Thoracic aorta (tissue), 2 donors: Measurements from ENCODE around the gene MYMX. TPM values are rescaled to one million over a fixed set of nuclear protein-coding genes. Genes with fewer than 3 reads are reported as not detected.

ENCODE experiments used
- ATAC-seq: fragments of 150-250 bp; one replicate; pipeline ENCODE4 v1.8.0; 2017; ENCODE audit warnings: low read depth; ENCODE audit not compliant: insufficient number of reproducible peaks, low FRiP score
- DNase-seq: peaks from one replicate; pipeline ENCODE4 v3.0.0-alpha.2; 2020; ENCODE audit warnings: low spot score
- H3K27ac ChIP-seq, 2 donors: fragments of 200-600 bp; sonication (generic); 1 replicate in 1 of 2; 2 replicates in 1 of 2; pipeline ENCODE4 v1.5.1; 2016; ENCODE audit warnings: mild to moderate bottlenecking in 2 of 2, moderate library complexity in 2 of 2
- H3K27me3 ChIP-seq: fragments of 200-600 bp; sonication (generic); replicated peaks from 2 replicates; pipeline ENCODE4 v1.6.0; 2016; ENCODE audit warnings: mild to moderate bottlenecking; ENCODE audit not compliant: insufficient read depth
- H3K36me3 ChIP-seq: fragments of 200-600 bp; sonication (generic); one replicate; pipeline ENCODE4 v1.5.1; 2016
- H3K4me1 ChIP-seq, 2 donors: fragments of 200-600 bp; sonication (generic); 1 replicate in 1 of 2; 2 replicates in 1 of 2; pipeline versions ENCODE4 v1.5.1 to v1.6.0; 2016; ENCODE audit warnings: low read depth in 2 of 2, mild to moderate bottlenecking in 1 of 2; ENCODE audit not compliant: control insufficient read depth in 1 of 2
- H3K4me3 ChIP-seq: fragments of 200-600 bp; sonication (generic); 2 replicates; pipeline ENCODE4 v1.5.1; 2016; ENCODE audit warnings: mild to moderate bottlenecking
- H3K9me3 ChIP-seq: fragments of 200-600 bp; sonication (generic); 2 replicates; pipeline ENCODE4 v1.5.1; 2016
- total RNA-seq, 2 donors: library from RNA; depleted of rRNA; stranded (reverse); fragments of >200 nt; gene quantifications; one replicate each; pipeline versions ENCODE4 v1.1.0 to v1.2.3, GENCODE V29; 2016
- TF ChIP-seq, protein P1 (sequence below): fragments of 200-600 bp; sonication (generic); IDR thresholded peaks from one replicate; pipeline ENCODE4 v1.5.1; 2019; ENCODE audit warnings: antibody characterized with exemption

Gene MYMX
- not detected for total RNA-seq

DNA sequence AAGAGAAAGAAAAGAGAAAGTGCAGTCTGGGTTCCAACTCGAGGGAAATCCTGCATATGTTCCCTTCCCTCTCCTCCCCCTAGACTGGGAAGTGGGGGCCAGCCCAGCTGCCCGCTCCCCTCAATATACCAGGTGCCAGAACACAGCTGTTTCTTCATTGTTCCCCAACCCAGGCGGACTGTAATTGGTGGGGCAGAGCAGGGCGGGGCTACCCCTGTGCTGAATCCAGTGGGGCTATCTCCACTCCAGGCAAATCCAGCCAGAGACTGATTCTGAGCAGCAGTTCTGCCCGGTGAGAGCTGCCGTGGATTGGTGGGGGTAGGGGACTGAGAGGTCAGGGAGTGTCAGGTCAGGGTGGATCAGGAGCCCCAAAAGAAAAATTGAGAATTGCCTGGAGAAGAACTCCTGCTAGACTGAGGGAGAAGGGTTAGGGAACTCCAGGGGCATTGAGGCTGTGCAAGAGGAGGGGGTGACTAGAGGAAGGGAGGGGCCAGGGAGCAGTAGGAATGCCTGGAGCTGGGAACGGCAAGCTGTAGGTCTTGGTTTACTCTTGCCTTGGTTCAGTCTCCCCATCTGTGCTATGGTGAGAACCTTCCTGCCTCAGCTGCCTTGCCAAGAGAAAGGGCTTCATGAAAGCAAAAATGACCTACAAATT lies at the start of gene MYMX:
Gene MYMX (plus strand): TSS at position 250 of the 655 bp plus-strand sequence. CDS start 546 bp downstream, outside the sequence.
- TF ChIP-seq, protein P1, sequence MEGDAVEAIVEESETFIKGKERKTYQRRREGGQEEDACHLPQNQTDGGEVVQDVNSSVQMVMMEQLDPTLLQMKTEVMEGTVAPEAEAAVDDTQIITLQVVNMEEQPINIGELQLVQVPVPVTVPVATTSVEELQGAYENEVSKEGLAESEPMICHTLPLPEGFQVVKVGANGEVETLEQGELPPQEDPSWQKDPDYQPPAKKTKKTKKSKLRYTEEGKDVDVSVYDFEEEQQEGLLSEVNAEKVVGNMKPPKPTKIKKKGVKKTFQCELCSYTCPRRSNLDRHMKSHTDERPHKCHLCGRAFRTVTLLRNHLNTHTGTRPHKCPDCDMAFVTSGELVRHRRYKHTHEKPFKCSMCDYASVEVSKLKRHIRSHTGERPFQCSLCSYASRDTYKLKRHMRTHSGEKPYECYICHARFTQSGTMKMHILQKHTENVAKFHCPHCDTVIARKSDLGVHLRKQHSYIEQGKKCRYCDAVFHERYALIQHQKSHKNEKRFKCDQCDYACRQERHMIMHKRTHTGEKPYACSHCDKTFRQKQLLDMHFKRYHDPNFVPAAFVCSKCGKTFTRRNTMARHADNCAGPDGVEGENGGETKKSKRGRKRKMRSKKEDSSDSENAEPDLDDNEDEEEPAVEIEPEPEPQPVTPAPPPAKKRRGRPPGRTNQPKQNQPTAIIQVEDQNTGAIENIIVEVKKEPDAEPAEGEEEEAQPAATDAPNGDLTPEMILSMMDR: no peak
- Histone ChIP-seq H3K4me3 (peak within 1 kb of the TSS; percentile 18), H3K27me3 (no peaks in the 10 kb centered on the region), H3K9me3 (no peaks in the 10 kb centered on the region), H3K36me3 (no peaks in the 10 kb centered on the region), H3K27ac (peak within 1 kb of the TSS; percentile 97 to 98), H3K4me1 (peaks cover 27 to 49% of the 10 kb centered on the region in 2 donors)
- no peak for DNase-seq
- no peak for ATAC-seq

DNA sequence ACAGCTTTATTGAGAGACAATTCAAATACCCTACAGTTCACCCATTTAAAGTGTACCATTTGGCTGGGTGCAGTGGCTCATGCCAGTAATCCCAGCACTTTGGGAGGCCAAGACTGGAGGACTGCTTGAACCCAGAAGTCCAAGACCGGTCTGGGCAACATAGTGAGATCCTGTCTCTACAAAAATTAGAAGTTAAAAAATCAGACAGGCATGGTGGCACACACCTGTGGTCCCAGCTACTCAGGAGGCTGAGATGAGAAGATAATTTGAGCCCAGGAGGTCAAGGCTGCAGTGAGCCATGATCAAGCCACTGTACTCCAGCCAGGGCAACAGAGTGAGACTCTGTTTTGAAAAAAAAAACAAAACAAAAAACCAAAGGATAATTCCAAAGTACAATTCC lies 49.2 kb upstream of the MYMX start:
- H3K27me3 ChIP-seq: no peaks in the 10 kb centered on the region
- H3K4me3 ChIP-seq: no peak overlapping the region
- ATAC-seq (no peak), DNase-seq (no peak)
- peaks cover 0 to 2% of the 10 kb centered on the region in 2 donors for H3K4me1 ChIP-seq
- no peak overlapping the region for H3K27ac ChIP-seq
- TF ChIP-seq, protein P1: no peak
- no peaks in the 10 kb centered on the region for H3K36me3 ChIP-seq
- no peaks in the 10 kb centered on the region for H3K9me3 ChIP-seq

DNA sequence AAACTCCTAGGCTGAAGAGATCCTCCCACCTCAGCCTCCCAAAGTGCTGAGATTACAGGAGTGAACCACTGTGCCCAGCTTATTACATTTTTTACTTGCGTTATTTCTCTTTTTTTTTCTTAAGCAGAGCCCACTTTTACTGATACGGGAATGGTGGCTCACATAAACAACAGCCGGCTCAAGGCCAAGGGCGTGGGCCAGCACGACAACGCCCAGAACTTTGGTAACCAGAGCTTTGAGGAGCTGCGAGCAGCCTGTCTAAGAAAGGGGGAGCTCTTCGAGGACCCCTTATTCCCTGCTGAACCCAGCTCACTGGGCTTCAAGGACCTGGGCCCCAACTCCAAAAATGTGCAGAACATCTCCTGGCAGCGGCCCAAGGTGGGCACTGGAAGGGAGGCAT lies 47.6 kb upstream of the MYMX start:
- Histone ChIP-seq H3K9me3 (no peaks in the 10 kb centered on the region), H3K27ac (no peak overlapping the region), H3K27me3 (no peaks in the 10 kb centered on the region), H3K36me3 (no peaks in the 10 kb centered on the region), H3K4me1 (peaks cover 0 to 8% of the 10 kb centered on the region in 2 donors), H3K4me3 (no peak overlapping the region)
- TF ChIP-seq, protein P1: no peak
- ATAC-seq (no peak), DNase-seq (no peak)

DNA sequence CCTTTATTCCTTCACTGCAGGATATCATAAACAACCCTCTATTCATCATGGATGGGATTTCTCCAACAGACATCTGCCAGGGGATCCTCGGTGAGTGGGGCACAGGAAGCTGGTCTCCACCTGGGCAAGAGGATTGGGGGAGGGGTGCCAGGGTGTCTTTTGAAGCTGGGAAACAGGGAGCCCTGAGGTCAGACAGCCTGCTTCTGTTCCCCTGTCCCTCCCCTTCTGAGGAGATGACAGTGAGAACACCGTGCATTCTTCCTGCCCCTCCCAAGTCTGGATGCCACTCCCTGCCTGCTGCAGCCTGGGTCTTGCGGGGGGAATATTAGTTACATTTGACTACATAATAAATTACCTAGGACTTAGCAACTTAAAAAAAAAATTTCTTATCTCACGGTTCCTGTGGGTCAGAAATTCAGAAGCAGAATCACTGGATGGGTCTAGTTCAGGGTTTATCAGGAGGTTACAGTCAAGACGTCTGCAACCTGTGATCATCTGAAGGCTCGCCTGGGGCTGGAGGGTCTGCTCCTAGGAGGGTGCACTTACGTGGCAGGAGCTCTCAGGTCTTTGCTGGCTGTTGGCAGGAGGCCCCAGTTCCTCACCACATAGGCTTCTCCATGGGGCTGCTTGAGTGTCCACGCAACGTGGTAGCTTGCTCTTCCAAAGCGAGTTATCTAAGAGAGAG lies 46.7 kb upstream of the MYMX start:
- no peak for DNase-seq

DNA sequence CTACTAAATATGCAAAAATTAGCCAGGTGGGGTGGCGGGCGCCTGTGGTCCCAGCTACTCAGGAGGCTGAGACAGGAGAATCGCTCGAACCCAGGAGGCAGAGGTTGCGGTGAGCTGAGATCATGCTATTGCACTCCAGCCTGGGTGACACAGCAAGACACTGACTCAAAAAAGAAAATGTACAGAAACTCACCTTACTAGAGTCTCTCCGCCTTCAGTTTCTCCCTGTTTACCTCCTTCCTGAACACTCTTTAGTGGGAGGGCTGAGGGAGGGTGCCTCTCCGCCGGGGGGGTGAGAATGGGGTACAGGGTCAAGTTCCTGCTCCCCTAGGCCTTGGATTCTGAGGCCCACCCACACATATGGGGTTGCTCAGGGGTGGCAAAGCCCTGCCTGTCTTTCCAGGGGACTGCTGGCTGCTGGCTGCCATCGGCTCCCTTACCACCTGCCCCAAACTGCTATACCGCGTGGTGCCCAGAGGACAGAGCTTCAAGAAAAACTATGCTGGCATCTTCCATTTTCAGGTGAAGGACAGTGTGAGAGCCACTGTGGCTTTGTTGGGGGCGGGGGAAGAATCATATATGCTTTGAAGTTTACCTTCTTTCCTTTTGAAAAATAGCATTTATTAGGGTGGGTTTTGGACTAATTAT lies 44.7 kb upstream of the MYMX start:
- H3K36me3 ChIP-seq: no peaks in the 10 kb centered on the region
- H3K27ac ChIP-seq: no peak overlapping the region
- TF ChIP-seq, protein P1: no peak
- H3K4me1 ChIP-seq: peaks cover 0 to 12% of the 10 kb centered on the region in 2 donors
- no peak overlapping the region for H3K4me3 ChIP-seq
- no peaks in the 10 kb centered on the region for H3K27me3 ChIP-seq
- H3K9me3 ChIP-seq: no peaks in the 10 kb centered on the region
- DNase-seq (no peak), ATAC-seq (no peak)

More for the DNA sequence above, 46.7 kb upstream of the MYMX start:
- Histone ChIP-seq H3K4me1 (peaks cover 0 to 8% of the 10 kb centered on the region in 2 donors), H3K27ac (no peak overlapping the region), H3K36me3 (no peaks in the 10 kb centered on the region), H3K4me3 (no peak overlapping the region), H3K27me3 (no peaks in the 10 kb centered on the region), H3K9me3 (no peaks in the 10 kb centered on the region)
- ATAC-seq: no peak
- TF ChIP-seq, protein P1: no peak
